HEK293 (cell line): ENCODE measurements around the gene ESR2.

Experiments used
- ELK4 ChIP-seq: IDR thresholded peaks from 2 replicates; pipeline ENCODE4 v1.6.1; 2011; ENCODE audit warnings: mild to moderate bottlenecking, low read depth, low read length, borderline replicate concordance
- HOXA7 ChIP-seq: sonication (generic); formaldehyde crosslinking; IDR thresholded peaks from 2 replicates; pipeline ENCODE4 v1.8.1; 2022; ENCODE audit warnings: missing genetic modification reagents, borderline replicate concordance
- ZBTB1 ChIP-seq: fragments of 450-650 bp; formaldehyde crosslinking; IDR thresholded peaks from 2 replicates; pipeline ENCODE4 v1.5.1; 2016; ENCODE audit warnings: missing biosample characterization, missing genetic modification characterization
- ZFP3 ChIP-seq: fragments of 450-650 bp; formaldehyde crosslinking; IDR thresholded peaks from 2 replicates; pipeline ENCODE4 v1.5.1; 2016; ENCODE audit warnings: low read depth, missing biosample characterization, missing genetic modification characterization
- ZFP41 ChIP-seq: fragments of 450-650 bp; formaldehyde crosslinking; IDR thresholded peaks from 2 replicates; pipeline ENCODE4 v1.5.1; 2016; ENCODE audit warnings: missing biosample characterization, missing genetic modification characterization, borderline replicate concordance
- ZNF138 ChIP-seq: fragments of 450-650 bp; formaldehyde crosslinking; IDR thresholded peaks from 2 replicates; pipeline ENCODE4 v1.5.1; 2016; ENCODE audit warnings: missing biosample characterization, missing genetic modification characterization, borderline replicate concordance
- ZNF248 ChIP-seq: fragments of 450-650 bp; formaldehyde crosslinking; IDR thresholded peaks from 2 replicates; pipeline ENCODE4 v1.5.1; 2017; ENCODE audit warnings: missing biosample characterization, missing genetic modification characterization
- ZNF488 ChIP-seq: fragments of 450-650 bp; formaldehyde crosslinking; IDR thresholded peaks from 2 replicates; pipeline ENCODE4 v1.5.1; 2016; ENCODE audit warnings: missing biosample characterization, missing genetic modification characterization
- ZNF501 ChIP-seq: fragments of 450-650 bp; formaldehyde crosslinking; IDR thresholded peaks from 2 replicates; pipeline ENCODE4 v1.5.1; 2016; ENCODE audit warnings: missing biosample characterization, missing genetic modification characterization
- ZNF561 ChIP-seq: fragments of 450-650 bp; IDR thresholded peaks from 2 replicates; pipeline ENCODE4 v1.5.1; 2018; ENCODE audit warnings: missing biosample characterization, missing genetic modification characterization, borderline replicate concordance
- ZNF658 ChIP-seq: fragments of 450-650 bp; formaldehyde crosslinking; IDR thresholded peaks from 2 replicates; pipeline ENCODE4; 2016; ENCODE audit warnings: missing biosample characterization, missing genetic modification characterization
- ZNF692 ChIP-seq: fragments of 450-650 bp; formaldehyde crosslinking; IDR thresholded peaks from 2 replicates; pipeline ENCODE4 v1.5.1; 2016; ENCODE audit warnings: missing biosample characterization, missing genetic modification characterization
- ZNF792 ChIP-seq: fragments of 450-650 bp; formaldehyde crosslinking; IDR thresholded peaks from 2 replicates; pipeline ENCODE4 v1.5.1; 2016; ENCODE audit warnings: missing biosample characterization, missing genetic modification characterization
- TF ChIP-seq, protein P1 (sequence below): fragments of 450-650 bp; formaldehyde crosslinking; IDR thresholded peaks from 2 replicates; pipeline ENCODE4 v1.5.1; 2016; ENCODE audit warnings: missing biosample characterization, missing genetic modification characterization

GRCh38 chr14:64191756-64192155 lies 102.4 kb downstream of the ESR2 start:
- TF ChIP-seq ZBTB1 (no peak), ZNF501 (no peak), ZNF248 (tag by site-specific recombination) (no peak), ELK4 (no peak), ZNF138 (tag by site-specific recombination) (no peak), ZNF561 (tag by site-specific recombination) (no peak), ZNF658 (tag by site-specific recombination) (no peak), ZNF692 (no peak), ZNF792 (tag by site-specific recombination) (no peak), HOXA7 (CRISPR knock-in tag) (no peak), ZNF488 (tag by site-specific recombination) (no peak), ZFP3 (no peak), ZFP41 (tag by site-specific recombination) (no peak)
- TF ChIP-seq, protein P1, sequence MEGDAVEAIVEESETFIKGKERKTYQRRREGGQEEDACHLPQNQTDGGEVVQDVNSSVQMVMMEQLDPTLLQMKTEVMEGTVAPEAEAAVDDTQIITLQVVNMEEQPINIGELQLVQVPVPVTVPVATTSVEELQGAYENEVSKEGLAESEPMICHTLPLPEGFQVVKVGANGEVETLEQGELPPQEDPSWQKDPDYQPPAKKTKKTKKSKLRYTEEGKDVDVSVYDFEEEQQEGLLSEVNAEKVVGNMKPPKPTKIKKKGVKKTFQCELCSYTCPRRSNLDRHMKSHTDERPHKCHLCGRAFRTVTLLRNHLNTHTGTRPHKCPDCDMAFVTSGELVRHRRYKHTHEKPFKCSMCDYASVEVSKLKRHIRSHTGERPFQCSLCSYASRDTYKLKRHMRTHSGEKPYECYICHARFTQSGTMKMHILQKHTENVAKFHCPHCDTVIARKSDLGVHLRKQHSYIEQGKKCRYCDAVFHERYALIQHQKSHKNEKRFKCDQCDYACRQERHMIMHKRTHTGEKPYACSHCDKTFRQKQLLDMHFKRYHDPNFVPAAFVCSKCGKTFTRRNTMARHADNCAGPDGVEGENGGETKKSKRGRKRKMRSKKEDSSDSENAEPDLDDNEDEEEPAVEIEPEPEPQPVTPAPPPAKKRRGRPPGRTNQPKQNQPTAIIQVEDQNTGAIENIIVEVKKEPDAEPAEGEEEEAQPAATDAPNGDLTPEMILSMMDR: no peak
